GM21381 (cell line): ENCODE results near the gene SPON1.
A peak's percentile ranks its signal among the peaks of the same experiment; 100 is the strongest.
"Not testable (repeated sequence)": the region's sequence is repeated elsewhere in the genome, so short reads cannot be mapped to it uniquely, and the experiment has no call there.

Experiments
- ATAC-seq: cut with Tn5 transposase; IDR thresholded peaks from one replicate; pipeline ENCODE4 v1.9.1; 2021; ENCODE audit warnings: mild to moderate bottlenecking, moderate library complexity; ENCODE audit not compliant: unreplicated experiment

SPON1 gene

DNA sequence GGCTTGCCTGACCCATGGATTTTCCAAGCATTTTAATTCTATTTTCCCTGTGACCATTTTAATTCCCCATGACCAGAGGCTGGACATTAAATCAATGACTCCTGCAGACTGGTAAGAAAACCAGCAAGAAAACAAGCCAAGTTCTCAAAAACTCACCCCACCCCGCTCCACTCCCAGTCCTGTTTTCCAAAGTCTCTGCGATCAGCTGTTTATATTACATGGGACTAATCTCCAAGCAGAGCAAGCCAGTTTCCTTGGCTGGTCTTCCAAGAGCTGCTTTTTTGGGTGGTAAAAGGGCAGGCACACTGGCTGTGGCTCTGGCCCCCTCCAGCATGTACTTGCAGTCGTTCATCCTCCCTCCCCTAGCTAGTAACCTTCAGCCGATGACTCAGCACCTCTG lies 298.5 kb downstream of the SPON1 start:
- ATAC-seq, result no peak

DNA sequence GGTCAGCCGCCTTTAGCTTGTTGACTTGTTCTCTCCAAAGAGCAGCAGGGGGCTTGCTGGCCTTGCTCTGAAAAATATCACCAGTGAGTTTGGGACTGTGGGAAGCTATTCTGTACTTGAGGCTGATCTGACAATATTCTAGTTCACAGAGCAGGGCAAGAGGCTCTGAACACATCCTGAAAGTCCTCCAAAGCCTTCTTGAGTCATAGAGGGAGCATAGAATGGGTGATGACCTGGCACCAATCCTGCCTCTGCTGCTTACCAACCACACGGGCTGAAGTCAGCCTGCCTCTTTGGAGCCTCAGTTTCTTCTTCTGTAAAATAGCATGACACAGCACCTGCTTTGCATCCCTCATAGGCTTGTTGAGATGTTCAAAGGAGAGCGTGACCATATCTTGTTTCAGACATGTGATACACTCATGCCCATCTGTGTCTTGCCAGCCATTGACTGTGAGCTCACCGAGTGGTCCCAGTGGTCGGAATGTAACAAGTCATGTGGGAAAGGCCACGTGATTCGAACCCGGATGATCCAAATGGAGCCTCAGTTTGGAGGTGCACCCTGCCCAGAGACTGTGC lies 299.8 kb downstream of the SPON1 start:
- ATAC-seq, result no peak

DNA sequence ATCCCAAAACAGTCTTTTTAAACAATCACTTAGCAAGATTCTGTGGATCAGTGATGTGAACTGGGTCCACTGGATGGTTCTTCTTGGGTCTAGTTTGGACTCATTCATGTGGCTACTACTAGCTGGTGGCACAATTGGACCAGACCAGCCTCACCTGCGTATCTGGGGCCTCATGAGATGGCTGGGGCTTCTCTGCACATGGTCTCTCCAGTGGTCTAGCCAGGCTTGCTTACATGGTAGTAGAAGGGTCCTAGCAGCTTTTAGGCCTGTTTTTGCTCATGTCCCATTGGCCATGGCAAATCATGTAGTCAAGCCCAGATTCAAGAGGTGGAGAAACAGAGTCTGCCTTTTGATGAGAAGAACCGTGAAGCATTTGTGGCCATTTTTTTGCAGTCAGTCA lies 302.4 kb downstream of the SPON1 start:
- no peak for ATAC-seq

DNA sequence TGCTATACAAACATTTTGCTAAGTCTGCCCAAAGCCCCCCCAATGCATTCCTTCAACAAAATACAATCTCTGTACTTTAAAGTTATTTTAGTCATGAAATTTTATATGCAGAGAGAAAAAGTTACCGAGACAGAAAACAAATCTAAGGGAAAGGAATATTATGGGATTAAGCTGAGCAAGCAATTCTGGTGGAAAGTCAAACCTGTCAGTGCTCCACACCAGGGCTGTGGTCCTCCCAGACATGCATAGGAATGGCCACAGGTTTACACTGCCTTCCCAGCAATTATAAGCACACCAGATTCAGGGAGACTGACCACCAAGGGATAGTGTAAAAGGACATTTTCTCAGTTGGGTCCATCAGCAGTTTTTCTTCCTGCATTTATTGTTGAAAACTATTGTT lies 304.1 kb downstream of the SPON1 start:
- ATAC-seq, result no peak

DNA sequence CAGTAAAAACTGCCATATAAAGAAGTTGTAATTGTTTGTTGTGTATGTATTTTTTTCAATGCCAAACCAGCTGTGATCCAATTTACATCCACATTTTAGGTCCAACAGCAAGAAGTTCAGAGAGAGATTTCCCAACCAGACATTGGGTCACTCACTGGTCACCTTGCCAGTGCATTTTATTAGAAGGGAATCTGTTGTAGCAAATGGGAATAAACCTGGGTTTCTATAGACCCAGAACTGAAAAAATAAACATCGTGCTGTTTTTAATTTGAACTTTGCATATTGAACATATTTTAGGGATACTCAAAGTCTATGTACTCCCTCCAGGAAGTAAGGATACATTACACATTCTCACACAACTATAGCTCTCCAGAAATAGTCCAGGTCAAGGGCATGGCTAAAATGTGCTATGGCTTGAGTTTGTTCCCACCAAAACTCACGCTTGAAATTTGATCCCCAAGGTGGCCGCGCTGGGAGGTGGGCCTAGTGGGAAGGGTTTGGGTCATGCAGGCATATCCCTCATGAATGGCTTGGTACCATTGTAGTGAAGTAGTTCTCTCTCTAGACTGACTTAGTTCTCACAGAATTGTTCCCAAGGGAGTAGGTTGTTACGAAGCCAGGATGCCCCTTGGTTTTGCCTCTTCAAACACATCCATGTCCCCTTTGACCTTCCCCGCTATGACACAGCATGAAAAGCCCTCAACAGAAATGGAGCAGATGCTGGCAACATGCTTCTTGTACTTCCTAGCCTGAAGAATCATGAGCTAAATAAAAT lies 305.5 kb downstream of the SPON1 start:
- ATAC-seq, result no peak

DNA sequence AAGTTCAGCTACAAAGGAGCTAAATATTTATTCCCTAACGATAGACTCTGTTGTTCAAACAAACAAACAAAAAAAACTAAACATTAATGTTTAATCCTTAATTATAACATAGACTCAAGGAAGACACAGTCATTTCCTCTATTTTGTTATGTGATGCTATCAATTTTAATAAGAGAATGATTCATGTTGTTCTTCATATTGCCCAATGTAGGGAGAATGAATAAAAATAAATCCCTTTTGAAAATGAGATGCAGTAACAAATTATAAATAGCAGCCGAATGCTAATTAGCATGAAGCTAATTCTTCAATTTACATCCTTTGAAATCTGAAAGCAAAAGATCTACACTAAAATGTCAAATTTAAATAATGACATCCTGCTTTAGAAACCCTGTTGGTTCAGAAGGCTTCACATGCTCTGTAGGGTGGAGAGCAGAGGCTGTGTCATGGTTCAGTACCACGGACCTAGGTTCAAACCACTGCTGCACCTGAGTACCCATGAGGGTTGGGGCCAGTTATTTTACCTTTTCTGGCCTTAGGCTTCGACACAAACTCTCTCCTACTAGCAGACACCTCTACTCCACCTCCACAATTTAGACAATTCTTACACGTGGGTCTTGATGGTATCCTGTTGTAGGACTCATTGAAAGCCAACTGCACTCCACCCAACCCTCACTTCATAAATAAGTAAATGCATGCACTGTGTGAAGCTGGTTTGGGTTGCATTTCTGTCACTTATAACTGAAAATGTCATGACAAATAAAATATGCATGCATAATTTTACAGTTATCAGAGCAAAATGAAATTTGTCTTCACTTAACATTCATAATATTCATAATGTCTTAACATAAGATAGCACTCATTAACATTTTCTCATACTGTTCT lies 307.4 kb downstream of the SPON1 start:
- ATAC-seq, result no peak

DNA sequence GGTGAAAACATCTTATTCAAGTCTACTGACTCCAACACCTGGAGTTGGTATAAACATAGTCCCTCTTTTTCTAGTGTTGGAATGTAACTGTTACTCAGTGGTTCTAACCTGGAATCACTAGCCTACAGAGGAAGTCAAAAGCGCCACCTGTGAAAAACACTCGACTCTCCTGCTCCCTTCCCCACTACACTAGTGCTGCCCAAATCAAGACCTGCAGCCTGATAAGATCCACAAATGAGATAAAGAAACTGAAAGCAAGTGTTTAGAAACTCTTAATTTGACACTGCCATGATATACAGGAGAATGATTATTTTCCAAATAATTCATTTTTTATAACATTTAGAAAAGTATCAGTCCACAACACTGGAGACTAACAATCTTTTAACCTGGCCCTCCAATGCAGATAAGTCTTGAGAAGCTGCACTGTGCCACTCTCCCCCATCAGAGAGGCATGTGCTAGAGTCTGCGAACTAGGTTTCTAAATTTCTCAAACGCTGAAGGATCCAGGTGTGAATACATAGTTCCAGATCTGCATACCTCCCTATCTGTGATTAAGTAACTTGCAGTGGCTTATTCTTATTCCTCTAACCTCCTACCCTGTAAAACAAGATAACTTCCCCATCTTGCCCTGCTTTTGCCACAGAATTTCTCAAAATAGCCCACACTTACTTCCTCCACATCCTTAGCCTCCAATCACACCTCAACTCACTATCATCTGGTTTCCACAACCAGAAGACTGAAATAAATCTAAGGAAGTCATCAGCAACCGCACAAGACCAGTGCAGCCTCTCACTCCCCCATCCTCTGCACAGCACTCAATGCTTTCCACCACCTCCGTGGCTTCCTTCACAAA lies 308.4 kb downstream of the SPON1 start:
- ATAC-seq, result peak; percentile 74

DNA sequence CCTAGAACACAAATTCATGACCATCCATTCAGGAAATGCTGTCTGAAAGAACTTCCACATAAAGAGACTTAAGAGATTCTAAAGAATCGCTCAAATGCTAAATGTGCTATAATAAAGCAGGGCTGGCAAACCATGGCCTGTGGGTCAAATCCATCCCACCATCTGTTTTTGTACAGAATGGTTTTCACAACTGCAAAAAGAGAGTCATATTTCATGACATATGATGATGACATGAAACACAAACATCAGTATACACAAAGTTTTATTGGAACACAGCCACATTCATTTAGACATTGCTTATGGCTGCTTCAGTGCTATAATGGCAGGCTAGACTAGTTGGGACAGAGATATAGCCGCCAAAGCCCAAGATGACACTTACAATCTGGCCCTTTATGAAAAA lies 311.4 kb downstream of the SPON1 start:
- no peak for ATAC-seq

DNA sequence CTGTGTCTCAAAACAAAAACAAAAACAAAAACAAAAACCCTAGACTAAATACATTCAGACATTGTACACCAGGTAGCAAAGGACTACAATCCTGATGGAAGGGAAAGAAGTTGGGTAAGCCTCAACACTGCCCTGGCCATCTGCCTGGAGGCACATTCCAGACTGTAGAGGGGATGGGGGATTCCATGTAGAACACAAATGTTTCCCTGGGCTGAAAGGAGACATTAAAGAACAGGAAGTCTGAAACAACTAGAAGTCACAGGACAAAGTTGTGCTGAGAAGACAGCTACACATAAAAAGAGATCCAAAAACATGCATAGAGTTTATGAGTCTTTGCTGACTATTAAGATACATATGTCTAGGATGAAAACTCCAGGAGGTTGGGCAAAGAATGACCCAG lies 312.6 kb downstream of the SPON1 start:
- no peak for ATAC-seq

DNA sequence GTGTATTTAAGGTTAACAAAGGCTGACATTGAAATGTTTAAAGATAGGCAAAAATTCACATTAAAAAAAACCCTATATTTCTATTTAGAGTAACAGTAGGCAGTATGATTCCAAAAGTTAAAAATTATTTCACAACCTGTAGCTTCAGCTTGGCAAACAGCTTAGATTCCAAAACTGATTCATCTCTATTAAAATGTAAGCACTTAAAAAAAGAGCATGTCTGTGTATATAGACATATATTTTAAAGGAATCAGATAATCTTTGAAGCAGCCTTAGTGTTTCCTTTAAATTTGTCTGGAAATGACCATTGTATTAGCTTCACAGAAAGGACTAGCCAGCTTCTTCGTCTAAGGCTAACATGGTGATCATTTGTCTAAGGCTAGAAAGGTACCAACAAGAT lies 316.3 kb downstream of the SPON1 start:
- not testable (repeated sequence) for ATAC-seq

DNA sequence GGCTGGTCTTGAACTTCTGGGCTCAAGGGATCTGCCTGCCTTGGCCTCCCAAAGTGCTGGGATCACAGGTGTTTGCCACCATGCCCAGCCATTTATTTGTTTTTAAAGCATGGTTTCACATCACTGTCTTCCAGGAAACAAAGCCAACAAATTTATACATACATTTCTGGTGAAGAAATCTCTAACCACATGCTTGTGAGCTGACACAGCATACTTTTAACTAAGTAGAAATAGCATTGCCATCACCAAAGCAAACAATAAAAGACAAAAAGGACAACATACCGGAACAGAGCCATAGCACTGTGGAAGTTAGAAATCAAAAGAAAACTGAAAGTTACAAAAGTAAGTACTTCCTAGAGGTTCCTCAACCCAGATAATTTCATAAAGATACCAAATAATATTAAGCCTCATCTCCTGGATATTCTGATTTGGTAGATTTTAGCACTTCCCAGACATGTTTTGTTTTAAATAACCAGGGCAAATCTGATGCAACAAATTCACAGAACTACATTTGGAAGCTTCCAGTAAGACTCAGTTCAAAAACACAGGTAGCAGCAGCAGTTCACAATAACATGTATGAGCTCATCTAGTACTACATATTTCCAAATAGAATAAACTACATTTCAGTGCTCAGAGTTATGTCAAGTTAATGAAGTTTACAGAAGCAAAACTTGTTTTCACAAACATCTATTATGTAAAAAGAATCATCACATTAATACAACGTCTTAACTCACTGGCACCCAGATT lies 325.8 kb downstream of the SPON1 start:
- no peak for ATAC-seq

DNA sequence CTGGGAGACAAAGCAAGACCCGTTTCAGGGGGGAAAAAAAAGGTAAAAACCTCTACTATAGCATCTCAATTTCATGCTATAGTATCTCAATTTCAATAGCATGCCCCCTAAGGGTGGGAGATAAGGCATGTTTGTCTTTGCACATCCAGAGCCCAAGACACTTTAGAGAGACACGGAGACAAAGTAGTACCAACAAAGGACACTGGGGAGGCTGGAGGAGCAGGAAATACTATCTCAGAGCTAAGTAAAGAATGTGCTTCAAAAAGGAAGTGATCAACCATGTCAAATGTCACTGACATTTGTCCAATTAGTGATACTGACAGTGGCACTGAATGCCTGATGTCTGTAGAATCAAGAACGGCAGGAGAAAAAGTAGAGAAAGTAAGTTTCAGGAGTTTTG lies 327.9 kb downstream of the SPON1 start:
- ATAC-seq, result no peak

DNA sequence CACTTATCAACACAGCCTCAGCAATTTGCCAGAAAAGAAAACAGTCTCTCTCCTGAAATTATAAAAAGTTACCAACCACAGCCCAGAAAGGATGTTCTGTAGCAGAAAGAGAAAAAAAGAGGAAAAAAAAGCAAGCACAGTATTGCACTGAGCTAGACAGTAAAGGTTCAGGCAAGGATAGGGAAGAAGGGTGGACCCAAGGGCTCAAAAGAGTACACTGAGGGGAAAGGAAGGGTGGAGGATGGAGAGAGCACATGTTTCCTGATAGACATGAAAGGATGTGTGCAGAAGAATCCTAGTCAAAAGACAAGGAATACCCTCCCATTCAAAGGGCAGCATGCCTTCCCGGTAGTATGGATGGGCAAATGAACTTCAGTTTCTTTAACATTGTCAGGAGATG lies 337.4 kb downstream of the SPON1 start:
- ATAC-seq, result no peak

DNA sequence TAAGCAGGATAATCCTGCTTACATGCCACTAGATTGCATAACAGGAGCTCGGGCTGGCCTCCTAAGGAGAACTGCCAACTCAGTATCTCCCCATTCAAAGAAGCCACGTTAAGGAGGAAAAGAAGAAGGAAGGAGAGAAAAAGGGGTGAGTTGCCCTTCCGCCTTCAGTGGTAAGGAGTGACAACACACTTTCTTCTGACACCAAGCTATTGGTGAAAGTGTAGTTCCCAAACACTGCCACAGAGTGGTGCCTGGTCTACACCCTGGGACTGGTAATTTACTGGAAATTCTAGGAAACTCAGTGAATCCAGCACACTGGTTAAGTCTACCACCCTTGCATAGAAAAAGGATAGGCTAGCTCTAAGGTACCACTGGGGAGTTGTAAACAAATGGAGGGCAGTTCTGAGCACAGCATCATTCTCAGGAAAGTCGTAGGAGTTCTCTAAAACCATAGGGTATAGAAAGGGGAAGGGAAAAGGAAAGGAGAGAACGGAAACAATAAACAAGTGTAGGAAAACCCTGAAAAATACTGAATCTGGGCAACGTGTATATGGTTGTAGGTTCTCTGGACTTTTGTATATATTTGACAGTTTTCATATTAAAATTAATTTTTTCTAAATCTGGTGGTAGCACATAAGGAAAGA lies 338.3 kb downstream of the SPON1 start:
- peak; percentile 82 for ATAC-seq

DNA sequence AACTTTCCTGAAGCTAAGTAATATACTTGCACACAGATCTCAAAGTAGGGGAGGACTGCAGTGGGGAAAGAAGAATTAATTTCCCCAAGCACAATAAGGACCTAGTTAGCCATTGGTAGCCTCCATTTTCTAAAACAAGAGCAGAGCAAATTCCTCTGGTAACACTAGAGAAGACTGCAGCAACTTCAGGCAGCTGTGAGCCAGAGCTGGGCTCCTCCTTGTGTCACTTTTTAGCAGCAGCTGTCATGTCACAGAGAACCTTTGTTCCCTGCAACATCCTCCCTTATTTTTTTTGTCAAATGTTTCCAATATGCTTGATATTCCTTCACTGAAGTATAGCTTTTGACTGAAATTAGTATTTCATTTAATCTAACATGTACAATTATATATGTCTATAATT lies 342.1 kb downstream of the SPON1 start:
- no peak for ATAC-seq

DNA sequence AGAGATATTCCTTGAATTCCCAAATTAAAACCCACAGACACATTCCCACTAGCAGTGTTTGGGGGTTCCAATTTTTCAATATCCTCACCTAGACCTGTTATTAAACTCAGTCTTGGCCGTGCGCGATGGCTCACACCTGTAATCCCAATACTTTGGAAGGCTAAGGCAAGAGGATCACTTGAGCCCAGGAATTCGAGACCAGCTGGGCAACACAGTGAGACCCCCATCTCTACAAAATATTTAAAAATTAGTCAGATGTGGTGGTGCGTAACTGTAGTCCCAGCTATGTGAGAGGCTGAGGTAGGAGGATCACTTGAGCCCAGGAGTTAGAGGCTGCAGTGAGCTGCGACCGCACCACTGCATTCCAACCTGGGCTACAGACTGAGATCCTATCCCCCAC lies 343.1 kb downstream of the SPON1 start:
- no peak for ATAC-seq

DNA sequence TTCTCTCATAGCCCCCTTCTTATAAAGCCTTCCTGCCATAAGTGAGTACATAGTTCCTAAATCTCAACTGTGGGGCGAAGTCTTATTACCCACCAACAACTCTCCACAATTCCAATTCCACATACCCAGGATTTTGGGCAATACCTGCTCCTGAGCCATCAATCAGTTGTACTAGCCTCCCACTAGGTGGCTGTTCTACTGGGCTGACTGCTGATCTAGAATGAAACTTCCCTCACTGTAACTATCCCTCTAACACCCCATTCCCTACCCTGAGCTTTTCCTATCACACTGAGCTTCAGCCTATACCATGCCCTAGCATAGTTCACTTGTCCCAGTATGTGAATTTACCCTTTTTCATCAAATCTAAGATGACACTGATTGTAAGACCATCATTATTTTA lies 344.0 kb downstream of the SPON1 start:
- no peak for ATAC-seq

DNA sequence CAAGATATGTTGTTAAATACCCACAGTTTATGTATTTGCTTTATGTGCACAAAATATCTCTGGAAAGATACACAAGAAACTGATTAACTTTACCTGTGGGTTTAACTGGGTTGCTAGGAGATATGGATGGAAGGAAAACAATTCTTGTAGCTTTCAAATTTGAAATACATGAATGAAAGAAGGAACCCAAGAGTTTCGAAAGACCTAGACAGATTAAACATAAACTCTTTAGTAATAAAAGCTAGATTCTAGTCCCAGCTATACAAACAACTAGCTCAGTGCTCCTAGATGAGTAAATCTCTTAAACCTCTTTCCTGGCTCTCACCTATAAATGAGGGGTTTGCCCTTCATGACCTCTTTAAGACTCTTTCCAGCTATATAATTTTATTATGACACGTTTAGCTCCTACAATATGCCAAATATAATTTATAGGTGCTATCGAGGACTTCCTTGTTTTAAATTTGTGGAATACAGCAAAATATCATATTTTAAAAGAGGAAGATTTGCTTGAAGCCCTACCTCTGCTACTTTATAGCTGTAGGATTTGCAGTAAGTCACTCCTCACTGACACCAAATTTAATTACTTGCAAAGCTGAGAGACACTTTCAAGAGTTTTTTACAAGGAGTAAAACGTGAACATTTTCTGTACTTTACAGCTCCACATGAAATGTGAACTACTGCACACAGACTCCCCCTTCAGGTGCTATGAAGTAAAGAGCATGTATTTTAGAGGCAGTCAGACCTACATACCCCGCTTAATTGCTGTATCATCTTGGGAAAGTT lies 345.8 kb downstream of the SPON1 start:
- ATAC-seq, result peak; percentile 31

DNA sequence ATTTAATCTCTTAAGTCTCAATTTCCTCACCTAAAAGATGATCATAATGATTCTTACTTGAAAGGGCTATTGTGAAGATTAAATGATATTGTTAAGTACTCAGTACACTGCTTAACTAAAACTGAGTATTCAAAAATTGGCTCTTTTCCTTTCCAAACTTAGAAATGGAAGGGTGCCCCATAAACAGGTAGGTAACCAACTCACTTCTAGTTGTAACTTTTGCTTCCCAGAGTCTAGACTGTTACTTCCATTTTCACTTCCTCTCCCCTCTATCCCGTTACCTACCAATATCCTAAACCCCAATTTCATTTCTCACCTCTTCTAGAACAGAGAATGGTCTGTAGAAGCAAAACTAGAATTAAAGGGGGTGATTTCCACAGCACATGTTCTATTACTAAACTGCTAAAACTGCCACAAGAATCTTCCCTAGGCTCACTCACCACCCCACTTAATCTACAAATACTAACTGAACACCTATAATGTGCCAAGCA lies 346.4 kb downstream of the SPON1 start:
- ATAC-seq, result peak; percentile 42
